Measurements from ENCODE around the gene RNF182. TPM values are rescaled to one million over a fixed set of nuclear protein-coding genes. Genes with fewer than 3 reads are reported as not detected.
"Not testable (repeated sequence)": the region's sequence is repeated elsewhere in the genome, so short reads cannot be mapped to it uniquely, and the experiment has no call there.

The RNF182 gene
- polyA plus RNA-seq, 3 donors = not detected

DNA sequence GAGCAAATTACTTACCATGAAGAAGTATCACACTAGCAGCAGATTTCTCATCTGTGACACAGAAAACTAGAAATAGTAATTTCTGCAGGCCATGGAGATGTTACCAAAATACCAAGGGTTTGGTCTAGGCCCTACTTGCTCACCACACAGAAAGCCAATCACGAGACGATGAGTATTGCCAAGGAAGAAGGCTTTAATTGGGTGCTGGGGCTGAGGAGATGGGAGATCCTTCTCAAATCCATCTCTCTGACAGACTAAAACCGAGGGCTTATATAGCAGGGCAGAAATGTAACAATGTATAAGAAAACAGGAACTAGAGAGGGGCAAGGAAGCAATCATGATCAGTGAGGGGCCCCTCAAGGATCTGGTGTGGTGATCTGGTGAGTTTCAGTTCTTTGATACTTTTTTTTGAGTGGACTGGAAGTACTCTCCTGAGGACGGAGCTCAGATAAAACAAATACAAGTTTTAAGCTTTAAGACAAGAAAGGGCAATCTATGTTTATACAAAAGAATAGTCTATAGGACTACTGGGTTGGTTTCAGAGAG lies 40.9 kb downstream of the RNF182 start:
- WGBS (ENCODE audit: insufficient coverage) = no CpG with 5 or more reads among the region's 4 CpGs
- Mint-ChIP-seq H3K9me3 (peaks cover 6 to 18% (median 9%) of the 10 kb centered on the region in 7 donors), H3K27me3 (ENCODE audit: low read depth in 3 of 3) (peaks cover 1 to 15% (median 2%) of the 10 kb centered on the region in 3 donors), H3K27ac (no peak overlapping the region), H3K4me1 (no peaks in the 10 kb centered on the region), H3K36me3 (no peaks in the 10 kb centered on the region), H3K4me3 (no peak overlapping the region)
- Histone ChIP-seq H2AFZ (ENCODE audit: insufficient read depth, low read depth, low read length, poor library complexity, severe bottlenecking) (no peak overlapping the region), H4K20me1 (ENCODE audit: insufficient read depth, low read length) (no peaks in the 10 kb centered on the region), H3K4me2 (replicated peaks; ENCODE audit: extremely low read depth, low read length, poor library complexity, severe bottlenecking) (no peak overlapping the region), H3K4me3 (replicated peaks in 1 of 3; ENCODE audit: low read depth in 2 of 3, low read length in 3 of 3) (no peak overlapping the region), H3K79me2 (ENCODE audit: insufficient read depth, low read length) (no peaks in the 10 kb centered on the region), H3K9ac (ENCODE audit: insufficient read depth, low read length, poor library complexity, severe bottlenecking) (no peak overlapping the region), H3K9me3 (replicated peaks in 1 of 2; ENCODE audit: control insufficient read depth in 1 of 2, insufficient read depth in 1 of 2, low read length in 2 of 2) (peaks cover 0 to 3% of the 10 kb centered on the region in 2 donors), H3K36me3 (replicated peaks in 1 of 2; ENCODE audit: control insufficient read depth in 1 of 2, insufficient read depth in 2 of 2, low read length in 2 of 2) (no peaks in the 10 kb centered on the region), H3K27ac (ENCODE audit: low read depth in 1 of 2, low read length in 2 of 2) (no peak overlapping the region), H3K27me3 (ENCODE audit: control insufficient read depth in 2 of 2, insufficient read depth in 2 of 2, low read length in 2 of 2) (peaks cover 0 to 2% of the 10 kb centered on the region in 2 donors), H3K4me1 (ENCODE audit: control insufficient read depth in 1 of 2, insufficient read depth in 2 of 2, low read length in 2 of 2) (no peaks in the 10 kb centered on the region)
- DNase-seq = no peak
- no peak for TF ChIP-seq CTCF (IDR thresholded peaks at IDR 0.05)
- intact Hi-C loops (cut with micrococcal nuclease) = no loop called here

GRCh38 chr6:13971303-13971702 lies 46.6 kb downstream of the RNF182 start:
- no peaks in the 10 kb centered on the region for H3K4me1 Mint-ChIP-seq
- Histone ChIP-seq H3K4me2 (replicated peaks; ENCODE audit: extremely low read depth, low read length, poor library complexity, severe bottlenecking) (no peak overlapping the region), H3K9ac (ENCODE audit: insufficient read depth, low read length, poor library complexity, severe bottlenecking) (no peak overlapping the region), H3K27ac (ENCODE audit: low read depth in 1 of 2, low read length in 2 of 2) (no peak overlapping the region), H3K27me3 (ENCODE audit: control insufficient read depth in 2 of 2, insufficient read depth in 2 of 2, low read length in 2 of 2) (peaks cover 0 to 5% of the 10 kb centered on the region in 2 donors), H4K20me1 (ENCODE audit: insufficient read depth, low read length) (no peaks in the 10 kb centered on the region), H3K9me3 (replicated peaks in 1 of 2; ENCODE audit: control insufficient read depth in 1 of 2, insufficient read depth in 1 of 2, low read length in 2 of 2) (peaks cover 28 to 32% of the 10 kb centered on the region in 2 donors), H3K36me3 (replicated peaks in 1 of 2; ENCODE audit: control insufficient read depth in 1 of 2, insufficient read depth in 2 of 2, low read length in 2 of 2) (no peaks in the 10 kb centered on the region), H3K4me3 (replicated peaks in 1 of 3; ENCODE audit: low read depth in 2 of 3, low read length in 3 of 3) (no peak overlapping the region), H2AFZ (ENCODE audit: insufficient read depth, low read depth, low read length, poor library complexity, severe bottlenecking) (no peak overlapping the region), H3K4me1 (ENCODE audit: control insufficient read depth in 1 of 2, insufficient read depth in 2 of 2, low read length in 2 of 2) (no peaks in the 10 kb centered on the region), H3K79me2 (ENCODE audit: insufficient read depth, low read length) (no peaks in the 10 kb centered on the region)
- H3K27ac Mint-ChIP-seq = no peak overlapping the region
- no peak for TF ChIP-seq CTCF (IDR thresholded peaks at IDR 0.05)
- intact Hi-C loops (cut with micrococcal nuclease) = no loop called here
- DNase-seq = no peak
- H3K4me3 Mint-ChIP-seq = no peak overlapping the region
- H3K36me3 Mint-ChIP-seq = peaks cover 0 to 9% of the 10 kb centered on the region in 2 donors
- WGBS (ENCODE audit: insufficient coverage) = no CpG with 5 or more reads among the region's 3 CpGs
- peaks cover 1 to 10% (median 2%) of the 10 kb centered on the region in 3 donors for H3K27me3 Mint-ChIP-seq (ENCODE audit: low read depth in 3 of 3)
- H3K9me3 Mint-ChIP-seq = peaks cover 20 to 37% (median 33%) of the 10 kb centered on the region in 7 donors

GRCh38 chr6:13972602-13973001 lies 47.9 kb downstream of the RNF182 start:
- DNase-seq; H2AFZ ChIP-seq (ENCODE audit: insufficient read depth, low read depth, low read length, poor library complexity, severe bottlenecking); H3K9ac ChIP-seq (ENCODE audit: insufficient read depth, low read length, poor library complexity, severe bottlenecking); H3K4me3 Mint-ChIP-seq; H3K4me2 ChIP-seq (replicated peaks; ENCODE audit: extremely low read depth, low read length, poor library complexity, severe bottlenecking); H3K36me3 ChIP-seq (replicated peaks in 1 of 2; ENCODE audit: control insufficient read depth in 1 of 2, insufficient read depth in 2 of 2, low read length in 2 of 2); H3K27ac Mint-ChIP-seq; H3K27ac ChIP-seq (ENCODE audit: low read depth in 1 of 2, low read length in 2 of 2); H3K4me3 ChIP-seq (replicated peaks in 1 of 3; ENCODE audit: low read depth in 2 of 3, low read length in 3 of 3); H3K79me2 ChIP-seq (ENCODE audit: insufficient read depth, low read length); H3K4me1 Mint-ChIP-seq; H3K4me1 ChIP-seq (ENCODE audit: control insufficient read depth in 1 of 2, insufficient read depth in 2 of 2, low read length in 2 of 2); H4K20me1 ChIP-seq (ENCODE audit: insufficient read depth, low read length); intact Hi-C loops (cut with micrococcal nuclease); H3K36me3 Mint-ChIP-seq; H3K27me3 ChIP-seq (ENCODE audit: control insufficient read depth in 2 of 2, insufficient read depth in 2 of 2, low read length in 2 of 2): not testable (repeated sequence)
- H3K27me3 Mint-ChIP-seq (ENCODE audit: low read depth in 3 of 3) = peaks cover 1 to 10% (median 2%) of the 10 kb centered on the region in 3 donors
- H3K9me3 Mint-ChIP-seq = peaks cover 20 to 36% (median 33%) of the 10 kb centered on the region in 7 donors
- peaks cover 28 to 32% of the 10 kb centered on the region in 2 donors for H3K9me3 ChIP-seq (replicated peaks in 1 of 2; ENCODE audit: control insufficient read depth in 1 of 2, insufficient read depth in 1 of 2, low read length in 2 of 2)
- WGBS (ENCODE audit: insufficient coverage) = 100% methylated on average over 1 of the region's 3 CpGs

All from CD14-positive monocyte (primary cell).